Nephron (organoid): ENCODE data around the gene ANAPC2.

Experiments
- H3K27ac Mint-ChIP-seq, 3 experiments: 2 replicates each; pipeline ENCODE4 v1.8.0; 2020; ENCODE audit warnings: mixed read lengths in 3 of 3, mild to moderate bottlenecking in 2 of 3, moderate library complexity in 1 of 3
- H3K27me3 Mint-ChIP-seq: 2 replicates; pipeline ENCODE4 v1.8.0; 2021; ENCODE audit warnings: low read depth, mild to moderate bottlenecking, moderate library complexity, mixed read lengths
- H3K36me3 Mint-ChIP-seq: 2 replicates; pipeline ENCODE4 v1.8.0; 2020; ENCODE audit warnings: low read depth, mixed read lengths
- H3K4me1 Mint-ChIP-seq: 2 replicates; pipeline ENCODE4 v1.8.0; 2020; ENCODE audit warnings: mixed read lengths
- H3K4me3 Mint-ChIP-seq, 3 experiments: 2 replicates each; pipeline ENCODE4 v1.8.0; 2020; ENCODE audit warnings: mild to moderate bottlenecking in 3 of 3, mixed read lengths in 3 of 3, moderate library complexity in 2 of 3
- H3K9me3 Mint-ChIP-seq: 2 replicates; pipeline ENCODE4 v1.8.0; 2020; ENCODE audit warnings: mixed read lengths
- TF ChIP-seq, protein P1 (sequence below), 3 experiments: fragments of 200-600 bp; sonication (generic); IDR thresholded peaks; one replicate each; pipeline ENCODE4 v1.5.0; 2021; ENCODE audit warnings: antibody characterized with exemption in 3 of 3; ENCODE audit not compliant: unreplicated experiment in 3 of 3

Gene ANAPC2

DNA sequence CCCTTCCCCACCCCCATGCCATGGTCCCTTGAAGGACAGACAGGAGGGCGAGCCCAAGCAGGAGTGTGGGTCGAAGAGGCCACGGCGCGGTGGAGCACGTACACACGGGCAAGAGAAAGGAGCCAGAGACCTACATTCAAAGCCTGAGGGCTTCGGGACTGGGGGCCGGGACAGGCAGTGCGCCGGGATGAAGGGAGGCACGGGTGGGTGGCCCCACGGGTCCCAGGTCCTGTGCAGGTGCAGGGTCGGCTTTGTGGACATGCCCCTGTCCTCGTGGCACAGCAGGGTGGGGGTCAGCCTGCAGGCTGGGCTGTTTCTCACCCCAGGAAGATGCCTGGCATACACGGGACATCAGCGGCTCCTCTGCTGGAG, 28.3 kb downstream of the ANAPC2 start:
- Mint-ChIP-seq H3K27ac (no peak overlapping the region), H3K4me3 (no peak overlapping the region), H3K27me3 (peaks cover 93% of the 10 kb centered on the region), H3K36me3 (no peaks in the 10 kb centered on the region), H3K9me3 (no peaks in the 10 kb centered on the region), H3K4me1 (no peaks in the 10 kb centered on the region)
- TF ChIP-seq, protein P1, sequence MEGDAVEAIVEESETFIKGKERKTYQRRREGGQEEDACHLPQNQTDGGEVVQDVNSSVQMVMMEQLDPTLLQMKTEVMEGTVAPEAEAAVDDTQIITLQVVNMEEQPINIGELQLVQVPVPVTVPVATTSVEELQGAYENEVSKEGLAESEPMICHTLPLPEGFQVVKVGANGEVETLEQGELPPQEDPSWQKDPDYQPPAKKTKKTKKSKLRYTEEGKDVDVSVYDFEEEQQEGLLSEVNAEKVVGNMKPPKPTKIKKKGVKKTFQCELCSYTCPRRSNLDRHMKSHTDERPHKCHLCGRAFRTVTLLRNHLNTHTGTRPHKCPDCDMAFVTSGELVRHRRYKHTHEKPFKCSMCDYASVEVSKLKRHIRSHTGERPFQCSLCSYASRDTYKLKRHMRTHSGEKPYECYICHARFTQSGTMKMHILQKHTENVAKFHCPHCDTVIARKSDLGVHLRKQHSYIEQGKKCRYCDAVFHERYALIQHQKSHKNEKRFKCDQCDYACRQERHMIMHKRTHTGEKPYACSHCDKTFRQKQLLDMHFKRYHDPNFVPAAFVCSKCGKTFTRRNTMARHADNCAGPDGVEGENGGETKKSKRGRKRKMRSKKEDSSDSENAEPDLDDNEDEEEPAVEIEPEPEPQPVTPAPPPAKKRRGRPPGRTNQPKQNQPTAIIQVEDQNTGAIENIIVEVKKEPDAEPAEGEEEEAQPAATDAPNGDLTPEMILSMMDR (IDR thresholded peaks at IDR 0.05; ENCODE audit: unreplicated experiment in 3 of 3): no peak

DNA sequence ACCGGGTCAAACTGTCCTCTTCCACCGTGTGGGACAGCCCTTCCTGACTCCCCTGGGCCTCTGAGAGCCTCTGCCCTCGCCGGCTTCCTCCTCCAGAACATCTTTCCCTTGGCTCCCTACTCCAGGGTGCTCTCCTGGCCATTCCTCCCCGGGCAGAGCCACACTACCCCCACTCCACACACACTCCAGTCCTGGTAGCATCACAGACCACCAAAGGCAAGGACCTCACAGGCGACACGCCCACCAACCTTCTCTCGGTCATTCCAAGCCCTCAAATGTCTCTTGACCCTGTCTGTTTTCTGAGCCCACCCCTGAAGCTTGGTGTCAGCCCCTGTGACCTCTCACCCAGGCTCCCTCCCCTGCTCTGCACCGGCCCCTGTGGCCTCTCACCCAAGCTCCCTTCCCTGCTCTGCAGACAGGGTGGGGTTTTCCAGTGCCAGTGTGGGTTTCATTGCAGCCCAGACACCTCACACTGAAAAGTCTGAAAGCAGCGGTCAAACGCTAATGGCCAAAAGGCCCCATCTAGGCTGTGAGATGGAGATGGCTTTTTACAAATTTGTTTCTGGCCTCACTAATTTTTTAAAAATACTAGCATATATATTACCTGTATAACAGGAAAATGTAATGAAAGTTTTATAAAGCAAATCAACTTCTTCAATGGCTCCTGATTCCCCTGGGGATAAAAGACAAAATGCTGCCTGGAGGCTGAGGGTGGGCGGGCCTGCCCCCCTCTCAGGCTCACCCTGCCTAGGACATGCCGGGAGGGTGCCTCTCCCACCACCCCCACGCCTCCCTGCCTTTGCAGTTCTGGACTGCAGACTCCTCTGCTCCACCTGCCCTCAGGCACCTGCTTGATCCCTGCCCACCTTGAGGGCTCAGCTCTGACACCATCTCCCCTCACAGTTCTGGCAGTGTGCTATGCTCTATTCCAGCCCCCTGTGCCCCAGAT, 29.0 kb downstream of the ANAPC2 start:
- H3K4me3 Mint-ChIP-seq: no peak overlapping the region
- H3K27ac Mint-ChIP-seq: no peak overlapping the region
- no peaks in the 10 kb centered on the region for H3K36me3 Mint-ChIP-seq
- TF ChIP-seq, protein P1 (IDR thresholded peaks at IDR 0.05; ENCODE audit: unreplicated experiment in 3 of 3): no peak
- H3K27me3 Mint-ChIP-seq: peaks cover 93% of the 10 kb centered on the region
- no peaks in the 10 kb centered on the region for H3K4me1 Mint-ChIP-seq
- no peaks in the 10 kb centered on the region for H3K9me3 Mint-ChIP-seq

DNA sequence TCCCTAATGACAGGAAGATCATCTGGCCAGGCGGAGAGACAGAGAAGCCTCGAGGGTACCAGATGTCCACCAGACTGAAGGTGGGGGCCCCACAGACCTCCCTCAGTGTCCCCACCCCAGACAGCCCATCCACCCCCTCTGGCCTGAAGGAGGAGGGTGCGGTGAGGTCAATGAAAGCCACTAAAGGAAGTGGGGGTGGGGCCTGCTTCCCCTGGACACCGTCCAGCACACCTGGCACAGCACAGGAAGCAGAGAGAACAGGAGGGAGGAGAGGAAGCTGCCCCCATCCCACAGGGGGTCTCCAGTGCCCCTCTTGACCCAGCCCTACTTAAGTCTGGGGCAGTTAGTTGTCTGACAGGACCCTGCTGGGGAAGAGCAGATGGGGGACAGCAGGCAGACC, 29.7 kb downstream of the ANAPC2 start:
- Mint-ChIP-seq H3K36me3 (no peaks in the 10 kb centered on the region), H3K27me3 (peaks cover 87% of the 10 kb centered on the region), H3K27ac (no peak overlapping the region), H3K4me3 (no peak overlapping the region), H3K9me3 (no peaks in the 10 kb centered on the region), H3K4me1 (no peaks in the 10 kb centered on the region)
- TF ChIP-seq, protein P1 (IDR thresholded peaks at IDR 0.05; ENCODE audit: unreplicated experiment in 3 of 3): no peak

DNA sequence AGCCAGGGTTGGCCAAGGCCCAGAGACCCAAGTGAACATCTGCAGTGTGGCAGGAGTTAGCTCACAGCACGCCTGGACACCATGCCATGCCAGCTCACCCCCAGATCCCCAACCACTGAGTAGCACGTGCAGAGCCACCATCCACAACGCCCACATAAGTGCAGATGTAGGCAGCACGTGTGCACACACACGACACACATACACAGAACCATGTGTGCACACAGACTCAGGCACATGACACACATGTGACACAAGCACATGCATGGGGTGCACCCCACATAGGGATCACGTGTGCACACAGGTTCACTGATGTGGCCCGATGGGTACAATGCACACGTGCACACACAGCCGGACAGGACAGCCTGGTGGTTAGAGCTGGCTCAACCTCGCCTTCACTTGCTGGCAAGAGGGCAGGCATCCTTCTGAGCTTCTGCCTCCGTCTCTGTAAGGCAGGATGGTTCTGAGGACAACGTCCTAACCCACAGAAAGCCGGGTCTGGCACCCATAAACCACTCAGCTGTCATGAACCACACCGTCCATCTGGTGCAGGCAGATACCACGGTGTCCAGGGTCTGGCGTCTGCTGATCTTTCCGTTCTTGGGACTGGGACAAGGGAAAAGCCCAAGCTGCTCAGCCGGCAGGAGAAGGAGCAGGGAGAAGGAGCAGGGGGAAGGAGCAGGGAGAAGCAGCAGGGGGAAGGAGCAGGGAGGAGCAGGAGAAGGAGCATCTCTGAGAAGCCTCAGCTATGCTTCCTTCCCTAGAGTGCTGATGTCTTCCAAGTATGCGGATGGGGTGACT, 30.5 kb downstream of the ANAPC2 start:
- Mint-ChIP-seq H3K9me3 (no peaks in the 10 kb centered on the region), H3K27me3 (peaks cover 79% of the 10 kb centered on the region), H3K4me1 (no peaks in the 10 kb centered on the region), H3K27ac (no peak overlapping the region), H3K4me3 (no peak overlapping the region), H3K36me3 (no peaks in the 10 kb centered on the region)
- TF ChIP-seq, protein P1 (IDR thresholded peaks at IDR 0.05; ENCODE audit: unreplicated experiment in 3 of 3): no peak

DNA sequence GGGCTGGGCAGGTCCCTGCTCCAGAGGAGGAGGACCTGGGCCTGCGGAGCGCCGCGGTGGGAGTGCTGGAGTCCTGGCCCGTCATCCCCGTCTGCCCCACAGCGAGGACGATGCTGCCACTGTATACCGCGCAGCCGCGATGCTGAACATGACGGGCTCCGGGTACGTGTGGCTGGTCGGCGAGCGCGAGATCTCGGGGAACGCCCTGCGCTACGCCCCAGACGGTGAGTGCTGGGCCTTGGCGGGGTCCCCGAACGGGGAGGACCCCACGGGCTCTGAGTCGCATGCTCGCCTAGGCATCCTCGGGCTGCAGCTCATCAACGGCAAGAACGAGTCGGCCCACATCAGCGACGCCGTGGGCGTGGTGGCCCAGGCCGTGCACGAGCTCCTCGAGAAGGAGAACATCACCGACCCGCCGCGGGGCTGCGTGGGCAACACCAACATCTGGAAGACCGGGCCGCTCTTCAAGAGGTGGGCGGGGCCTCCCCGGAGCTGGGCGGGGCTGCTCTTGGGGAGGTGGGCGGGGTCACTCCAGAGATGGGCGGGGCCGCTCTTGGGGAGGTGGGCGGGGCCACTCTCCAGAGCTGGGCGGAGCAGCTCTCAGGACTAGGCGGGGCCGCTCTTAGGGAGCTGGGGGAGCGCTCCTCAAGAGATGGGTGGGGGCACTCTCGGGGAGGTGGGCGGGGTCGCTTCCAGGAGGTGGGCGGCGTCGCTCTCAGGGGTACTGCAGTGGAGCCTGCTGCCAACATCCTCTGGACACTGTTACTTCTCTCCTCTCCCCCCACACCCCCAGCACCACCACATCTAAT, 31.6 kb downstream of the ANAPC2 start:
- Mint-ChIP-seq H3K36me3 (no peaks in the 10 kb centered on the region), H3K4me1 (no peaks in the 10 kb centered on the region), H3K4me3 (no peak overlapping the region), H3K9me3 (no peaks in the 10 kb centered on the region), H3K27me3 (peaks cover 76% of the 10 kb centered on the region), H3K27ac (no peak overlapping the region)
- TF ChIP-seq, protein P1 (IDR thresholded peaks at IDR 0.05; ENCODE audit: unreplicated experiment in 3 of 3): no peak
